ENCODE results near the gene GTF3C5.
A peak's percentile ranks its signal among the peaks of the same experiment; 100 is the strongest.

Gene GTF3C5

DNA sequence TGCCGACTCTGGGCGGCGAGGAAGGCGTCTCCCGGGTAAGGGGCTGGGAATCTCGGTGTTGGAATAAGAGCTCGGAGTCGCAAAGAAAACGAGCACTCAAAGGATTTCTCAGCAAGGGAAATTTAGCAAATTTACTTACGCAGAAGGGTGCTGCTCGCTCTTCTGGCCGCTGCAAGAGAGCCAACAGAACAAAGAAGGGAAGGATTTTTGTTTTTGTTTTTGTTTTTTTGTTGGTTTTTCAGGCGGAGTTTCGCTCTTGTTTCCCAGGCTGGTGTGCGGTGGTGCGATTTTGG, 279 bp downstream of the GTF3C5 start:
- no peak for DNase-seq (ENCODE audit: low read depth)

DNA sequence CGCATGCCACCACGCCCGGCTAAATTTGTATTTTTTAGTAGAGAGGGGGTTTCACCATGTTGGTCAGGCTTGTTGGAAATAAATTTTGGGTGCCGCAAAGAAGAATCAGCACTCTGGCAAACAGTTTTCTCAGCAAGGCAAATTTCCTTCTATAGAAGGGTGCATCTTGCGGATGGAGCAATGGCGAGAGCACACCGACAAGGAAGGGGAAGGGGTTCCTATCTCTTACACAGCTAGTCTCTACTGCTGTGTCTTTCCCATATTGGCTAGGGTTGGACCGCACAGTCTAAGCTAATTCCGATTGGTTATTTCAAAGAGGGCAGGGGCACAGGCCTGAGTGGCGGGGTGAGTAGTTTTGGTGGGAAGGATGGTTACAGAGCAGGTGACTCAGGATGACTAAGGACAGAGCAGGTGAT, 707 bp downstream of the GTF3C5 start:
- DNase-seq (ENCODE audit: low read depth), result no peak

DNA sequence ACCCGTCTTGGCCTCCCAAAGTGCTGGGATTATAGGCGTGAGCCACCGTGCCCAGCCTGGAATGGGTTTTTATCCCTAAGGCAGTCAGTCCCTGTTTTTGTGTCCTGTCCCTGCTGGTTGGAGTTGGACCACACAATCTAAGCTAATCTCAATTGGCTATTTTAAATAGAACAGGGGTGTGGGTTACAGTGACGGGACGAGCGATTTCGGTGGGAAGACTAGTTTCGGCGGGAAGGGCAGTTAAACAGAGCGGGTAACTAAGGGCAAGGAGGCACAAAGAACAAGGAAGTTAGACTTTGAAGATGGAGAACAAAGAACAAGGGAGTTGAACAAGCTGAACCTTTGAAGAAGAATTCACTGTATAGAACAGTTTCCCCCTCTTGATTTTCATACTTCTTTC, 1.4 kb downstream of the GTF3C5 start:
- DNase-seq (ENCODE audit: low read depth), result no peak

DNA sequence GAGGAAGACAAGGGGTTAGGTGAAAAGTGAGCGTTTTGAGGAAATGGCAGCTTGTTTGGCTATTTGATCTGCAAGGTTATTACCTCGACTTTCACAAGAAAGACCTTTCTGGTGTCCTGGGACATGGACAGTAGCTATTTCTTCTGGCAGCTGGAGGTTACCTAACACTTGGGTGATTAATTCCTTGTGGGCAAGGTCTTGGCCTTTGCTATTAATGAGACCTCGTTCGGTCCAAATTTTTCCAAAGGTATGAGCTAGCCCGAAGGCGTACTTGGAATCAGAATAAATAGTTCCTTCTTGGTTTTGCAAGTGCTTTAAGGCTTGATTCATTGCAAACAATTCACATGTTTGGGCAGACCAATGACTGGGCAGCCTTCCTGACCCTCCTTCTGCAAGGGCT, 4.9 kb downstream of the GTF3C5 start:
- DNase-seq (ENCODE audit: low read depth), result no peak

DNA sequence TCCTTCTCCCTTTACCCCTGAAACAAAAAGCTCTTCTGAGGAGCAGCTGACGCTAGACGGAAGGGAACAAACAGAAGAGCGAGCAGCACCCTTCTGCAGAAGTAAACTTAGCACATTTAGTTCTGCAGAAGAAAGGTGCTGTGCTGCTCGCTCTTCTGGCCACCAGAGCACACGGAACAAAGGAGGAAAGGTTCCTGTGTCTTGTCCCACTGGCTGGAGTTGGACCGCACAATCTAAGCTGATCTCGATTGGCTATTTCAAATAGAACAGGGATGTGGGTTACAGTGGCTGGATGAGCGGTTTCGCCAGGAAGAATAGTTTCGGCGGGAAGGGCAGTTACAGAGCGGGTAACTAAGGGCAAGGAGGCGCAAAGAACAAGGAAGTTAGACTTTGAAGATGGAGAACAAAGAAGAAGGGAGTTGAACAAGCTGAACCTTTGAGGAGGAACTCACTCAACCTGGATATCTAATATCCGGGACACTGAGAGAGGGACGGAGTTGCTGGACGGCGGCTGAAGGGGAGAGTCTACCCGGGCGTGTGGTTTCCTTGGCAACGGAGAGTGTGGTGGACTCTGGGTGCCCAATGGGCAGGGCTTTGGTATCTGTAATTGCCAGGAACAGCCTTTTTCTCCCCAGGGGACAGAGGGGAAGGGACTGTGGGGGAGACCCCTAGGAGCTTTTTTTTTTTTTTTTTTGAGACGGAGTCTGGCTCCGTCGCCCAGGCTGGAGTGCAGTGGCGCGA, 7.1 kb downstream of the GTF3C5 start:
- DNase-seq (ENCODE audit: low read depth), result no peak

DNA sequence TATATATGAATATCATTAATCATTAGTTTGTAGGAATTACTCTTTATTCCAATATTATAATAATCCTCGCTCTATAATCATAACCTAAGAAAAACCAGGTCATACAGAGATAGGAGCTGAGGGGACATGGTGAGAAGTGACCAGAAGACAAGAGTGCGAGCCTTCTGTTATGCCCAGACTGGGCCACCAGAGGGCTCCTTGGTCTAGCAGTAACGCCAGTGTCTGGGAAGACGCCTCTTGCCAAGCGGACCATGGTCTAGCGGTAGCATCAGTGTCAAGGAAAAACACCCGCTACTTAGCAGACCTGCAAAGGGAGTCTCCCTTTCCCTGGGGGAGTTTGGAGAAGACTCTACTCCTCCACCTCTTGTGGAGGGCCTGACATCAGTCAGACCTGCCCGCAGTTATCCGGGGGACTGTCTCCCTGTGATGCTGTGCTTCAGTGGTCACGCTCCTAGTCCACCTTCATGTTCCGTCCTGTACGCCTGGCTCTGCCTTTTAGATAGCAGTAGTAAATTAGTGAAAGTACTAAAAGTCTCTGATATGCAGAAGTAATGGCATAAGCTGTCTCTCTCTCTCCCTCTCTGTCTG, 10.2 kb downstream of the GTF3C5 start:
- peak; percentile 14 for DNase-seq (ENCODE audit: low read depth)

DNA sequence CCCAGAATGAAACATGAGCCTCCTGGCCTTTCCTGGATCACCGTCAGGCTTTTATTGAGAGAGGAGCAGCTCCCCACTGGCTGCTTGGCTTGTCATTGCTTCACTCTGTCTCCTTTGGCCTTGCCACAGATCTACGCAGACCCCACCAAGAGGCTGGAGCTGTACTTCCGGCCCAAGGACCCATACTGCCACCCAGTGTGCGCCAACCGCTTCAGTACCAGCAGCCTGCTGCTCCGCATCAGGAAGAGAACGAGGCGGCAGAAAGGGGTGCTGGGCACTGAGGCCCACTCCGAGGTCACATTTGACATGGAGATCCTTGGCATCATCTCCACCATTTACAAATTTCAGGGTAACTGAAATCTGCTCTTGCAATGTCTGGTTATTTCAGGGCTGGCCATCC, 11.2 kb downstream of the GTF3C5 start:
- DNase-seq (ENCODE audit: low read depth), result no peak

DNA sequence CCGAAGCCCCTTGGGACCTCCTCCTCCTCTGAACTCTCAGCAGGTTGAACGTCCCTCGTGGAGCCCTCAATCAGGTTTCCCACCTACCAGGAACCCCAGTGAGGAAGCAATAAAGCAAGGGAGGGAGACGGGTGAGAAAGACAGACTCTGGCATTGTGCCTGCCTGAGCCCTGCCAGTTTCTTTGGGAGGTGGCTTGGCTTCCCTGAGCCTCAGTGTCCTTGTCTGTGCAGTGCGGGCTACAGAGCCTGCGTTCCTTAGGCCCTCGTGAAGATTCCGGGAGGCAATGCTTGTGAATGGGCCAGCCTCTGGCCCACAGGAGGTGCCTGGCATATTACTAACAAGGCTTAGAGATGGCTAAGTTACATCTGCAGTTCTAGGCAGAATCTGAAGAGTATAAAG, 11.9 kb downstream of the GTF3C5 start:
- DNase-seq (ENCODE audit: low read depth), result no peak

DNA sequence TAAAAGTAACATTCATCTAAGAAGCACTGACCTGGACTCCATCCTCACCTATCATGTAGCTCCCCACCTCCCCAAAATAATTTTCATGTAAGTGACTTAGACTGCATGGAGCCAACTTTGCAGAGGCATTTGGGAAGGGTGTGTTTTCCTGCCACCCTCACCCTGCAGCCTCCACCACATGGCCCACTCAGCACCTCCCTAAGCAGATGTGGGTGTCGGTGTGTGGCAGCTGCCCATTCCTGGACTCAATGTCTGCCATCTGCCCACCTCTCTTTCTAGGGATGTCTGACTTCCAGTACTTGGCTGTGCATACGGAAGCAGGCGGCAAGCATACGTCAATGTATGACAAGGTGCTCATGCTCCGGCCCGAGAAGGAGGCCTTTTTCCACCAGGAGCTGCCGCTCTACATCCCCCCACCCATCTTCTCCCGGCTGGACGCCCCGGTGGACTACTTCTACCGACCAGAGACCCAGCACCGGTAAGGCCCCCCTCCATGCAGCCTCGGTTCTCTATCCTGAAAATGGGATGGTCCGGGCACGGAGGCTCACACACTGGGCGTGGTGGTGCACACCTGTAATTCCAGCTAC, 12.7 kb downstream of the GTF3C5 start:
- no peak for DNase-seq (ENCODE audit: low read depth)

DNA sequence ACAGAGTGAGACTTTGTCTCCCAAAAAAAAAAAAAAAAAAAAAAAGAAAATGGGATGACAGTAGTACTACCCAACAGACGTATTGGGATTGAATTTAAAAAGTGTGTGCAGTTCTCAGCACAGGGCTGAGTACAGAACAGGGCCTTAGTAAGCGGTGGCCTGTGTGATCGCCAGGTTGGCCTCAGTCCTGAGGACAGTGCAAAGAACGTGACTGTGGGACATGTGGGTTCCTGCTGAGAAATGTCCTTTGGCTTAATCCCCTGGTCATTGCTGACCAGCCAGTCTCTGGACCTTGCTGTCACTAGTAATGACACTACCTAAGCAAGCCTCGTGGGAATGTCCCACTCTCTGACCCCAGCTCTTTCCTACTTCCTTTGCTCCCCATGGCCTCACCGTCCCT, 13.3 kb downstream of the GTF3C5 start:
- DNase-seq (ENCODE audit: low read depth), result no peak

DNA sequence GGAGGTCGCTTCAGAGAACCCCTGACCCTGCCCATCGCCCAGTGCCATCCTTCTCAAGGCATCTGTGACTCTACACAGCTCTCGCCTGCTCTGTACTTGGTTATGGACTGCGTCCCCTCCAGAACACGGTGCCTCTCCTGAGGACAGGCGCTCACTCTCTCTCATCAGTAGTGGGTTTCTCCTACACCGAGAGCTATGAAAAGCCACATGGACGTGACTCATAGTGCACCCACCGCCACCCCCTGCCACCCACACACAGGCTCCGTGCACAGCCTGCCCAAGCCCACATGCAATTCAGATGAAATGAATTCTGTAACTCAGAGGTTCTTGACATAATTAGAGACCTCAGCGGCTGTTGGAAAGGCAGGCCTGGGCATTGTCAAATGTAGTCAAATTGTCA, 13.9 kb downstream of the GTF3C5 start:
- no peak for DNase-seq (ENCODE audit: low read depth)

DNA sequence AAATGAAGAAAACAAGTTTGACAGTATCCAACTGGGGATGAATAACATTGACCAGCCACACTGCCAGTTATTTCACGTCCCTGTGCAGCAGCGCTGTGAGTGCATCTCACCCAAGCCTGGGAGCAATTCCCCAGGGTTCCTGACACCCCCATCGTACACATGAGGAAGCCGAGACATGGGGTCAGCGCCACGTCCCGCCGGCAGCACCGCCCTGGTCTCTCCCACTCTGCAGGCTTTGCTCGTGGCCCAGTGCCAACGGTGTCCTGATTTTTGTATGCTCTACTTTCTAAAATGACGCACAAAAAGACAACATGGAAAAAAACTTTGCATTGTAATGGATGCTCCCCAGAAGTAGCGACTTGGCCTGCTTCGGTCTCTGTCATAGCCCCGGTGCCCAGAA, 14.3 kb downstream of the GTF3C5 start:
- DNase-seq (ENCODE audit: low read depth), result no peak

DNA sequence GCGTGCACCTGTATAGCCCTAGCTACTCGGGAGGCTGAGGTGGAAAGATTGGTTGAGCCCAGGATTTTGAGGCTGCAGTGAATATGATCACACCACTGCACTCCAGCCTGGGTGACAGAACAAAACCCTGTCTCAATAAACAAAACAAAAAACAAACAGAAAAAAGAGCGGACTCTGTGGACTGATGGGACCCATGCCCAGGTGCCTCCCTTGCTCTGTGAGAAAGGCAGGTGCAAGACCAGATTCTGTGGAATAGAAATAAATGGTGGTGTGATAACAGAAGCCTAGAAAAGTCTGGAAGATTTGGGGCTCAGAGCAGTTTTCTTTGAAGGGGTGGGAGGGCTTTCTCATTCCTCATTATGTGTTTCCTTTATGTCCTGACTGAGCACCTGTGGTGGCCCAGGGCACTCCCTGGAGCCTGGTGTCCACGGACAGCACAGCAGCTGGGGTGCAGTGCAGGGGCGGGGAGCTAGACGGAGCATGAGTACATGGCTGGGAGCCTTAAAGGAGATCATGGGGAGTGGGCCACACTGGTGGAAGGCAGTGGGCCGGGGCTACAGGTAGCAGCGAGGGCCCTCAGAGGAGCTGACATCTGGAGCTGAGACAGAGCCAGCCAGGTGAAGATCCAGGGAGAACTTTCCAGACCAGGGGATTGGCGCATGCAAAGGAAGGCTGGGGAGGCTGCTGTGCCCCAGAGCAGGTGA, 15.6 kb downstream of the GTF3C5 start:
- DNase-seq (ENCODE audit: low read depth), result no peak

DNA sequence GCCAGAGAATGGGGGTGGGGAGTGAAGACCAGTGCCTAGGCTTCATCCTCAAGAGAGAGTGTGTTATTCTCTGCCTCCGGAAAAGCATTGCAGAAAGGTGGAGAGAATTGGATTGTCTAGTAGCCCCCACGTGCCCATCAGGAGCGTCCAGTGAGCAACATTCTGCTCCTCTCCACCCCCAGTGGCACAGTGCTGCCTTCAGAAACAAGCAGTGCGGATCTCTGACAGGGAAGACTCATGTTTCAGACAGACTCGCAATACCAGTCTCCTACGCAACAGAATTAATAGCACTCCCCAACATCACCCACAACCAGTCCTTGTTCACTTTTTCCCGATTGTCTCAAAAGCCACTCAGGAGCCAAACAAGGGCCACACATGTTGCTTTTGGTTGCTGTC, 16.1 kb downstream of the GTF3C5 start:
- no peak for DNase-seq (ENCODE audit: low read depth)

DNA sequence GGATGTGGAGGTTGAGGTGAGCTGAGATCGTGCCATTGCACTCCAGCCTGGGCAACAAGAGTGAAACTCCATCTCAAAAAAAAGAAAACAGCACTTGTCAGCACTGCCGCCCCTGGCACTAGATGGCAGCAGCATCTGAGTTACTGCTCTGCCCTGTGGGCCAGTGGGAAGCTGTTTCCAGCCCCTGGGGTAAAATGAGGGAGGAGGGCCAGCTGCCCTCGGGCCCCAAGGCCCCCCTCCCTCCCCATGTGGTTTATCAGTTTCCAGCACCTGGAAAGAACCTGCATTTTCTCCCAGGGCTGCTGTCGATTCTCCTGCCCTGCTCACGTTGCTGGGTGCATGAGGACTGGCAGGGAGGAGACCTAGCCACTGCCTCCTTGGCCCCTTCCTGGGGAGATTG, 17.8 kb downstream of the GTF3C5 start:
- no peak for DNase-seq (ENCODE audit: low read depth)

DNA sequence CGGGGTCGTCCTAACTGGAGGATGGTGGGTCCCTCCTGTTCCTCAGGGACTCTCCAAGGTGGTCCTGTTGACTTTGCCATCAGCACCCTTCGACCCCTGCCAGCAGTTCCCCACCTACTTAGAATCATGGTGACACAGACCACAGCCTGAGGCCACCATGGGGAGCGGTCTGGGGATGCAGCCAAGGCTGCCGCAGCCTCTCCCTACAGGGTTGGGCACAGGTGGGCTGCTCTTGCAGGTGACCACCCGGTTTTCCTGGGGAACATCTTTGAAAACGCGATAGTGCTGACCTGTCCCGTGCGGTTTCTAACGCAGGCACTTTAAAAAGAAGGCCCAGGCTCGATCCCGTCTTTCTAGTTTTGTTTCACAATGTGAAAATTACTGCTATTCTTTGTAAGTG, 18.2 kb downstream of the GTF3C5 start:
- DNase-seq (ENCODE audit: low read depth), result no peak

DNA sequence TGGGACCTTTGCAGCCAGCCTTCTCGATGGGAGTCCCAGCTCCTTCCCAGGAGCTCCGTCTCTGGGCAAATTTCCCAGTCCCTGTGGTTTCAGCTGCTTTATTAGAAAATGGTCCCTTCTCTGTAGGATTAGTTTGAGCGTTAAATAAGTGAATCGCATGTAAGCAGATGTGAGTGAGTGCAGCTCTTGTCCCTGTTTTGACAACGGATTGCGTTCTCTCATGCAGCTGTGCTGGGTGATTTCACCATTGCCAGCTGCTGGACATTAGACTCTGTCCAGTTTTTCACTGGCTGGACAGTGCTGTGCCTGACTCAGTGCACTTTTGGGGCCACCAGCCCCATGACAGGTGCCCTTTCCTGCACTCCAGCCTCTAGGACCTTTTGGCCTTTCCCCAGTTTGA, 19.3 kb downstream of the GTF3C5 start:
- DNase-seq (ENCODE audit: low read depth), result no peak

DNA sequence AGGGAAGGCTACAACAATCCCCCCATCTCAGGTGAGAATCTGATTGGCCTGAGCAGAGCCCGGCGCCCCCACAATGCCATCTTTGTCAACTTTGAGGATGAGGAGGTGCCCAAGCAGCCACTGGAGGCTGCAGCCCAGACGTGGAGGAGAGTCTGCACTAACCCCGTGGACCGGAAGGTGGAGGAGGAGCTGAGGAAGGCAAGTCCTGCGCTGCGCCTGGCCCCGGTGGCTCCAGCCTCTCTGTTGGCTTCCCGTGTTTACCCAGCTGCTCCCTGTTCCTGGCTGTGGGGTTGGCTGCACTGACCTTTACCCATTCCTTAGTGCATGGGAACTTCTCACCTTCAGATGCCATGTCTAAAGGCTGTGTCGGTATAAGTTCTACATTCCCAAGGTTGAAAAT, 20.0 kb downstream of the GTF3C5 start:
- DNase-seq (ENCODE audit: low read depth), result no peak

DNA sequence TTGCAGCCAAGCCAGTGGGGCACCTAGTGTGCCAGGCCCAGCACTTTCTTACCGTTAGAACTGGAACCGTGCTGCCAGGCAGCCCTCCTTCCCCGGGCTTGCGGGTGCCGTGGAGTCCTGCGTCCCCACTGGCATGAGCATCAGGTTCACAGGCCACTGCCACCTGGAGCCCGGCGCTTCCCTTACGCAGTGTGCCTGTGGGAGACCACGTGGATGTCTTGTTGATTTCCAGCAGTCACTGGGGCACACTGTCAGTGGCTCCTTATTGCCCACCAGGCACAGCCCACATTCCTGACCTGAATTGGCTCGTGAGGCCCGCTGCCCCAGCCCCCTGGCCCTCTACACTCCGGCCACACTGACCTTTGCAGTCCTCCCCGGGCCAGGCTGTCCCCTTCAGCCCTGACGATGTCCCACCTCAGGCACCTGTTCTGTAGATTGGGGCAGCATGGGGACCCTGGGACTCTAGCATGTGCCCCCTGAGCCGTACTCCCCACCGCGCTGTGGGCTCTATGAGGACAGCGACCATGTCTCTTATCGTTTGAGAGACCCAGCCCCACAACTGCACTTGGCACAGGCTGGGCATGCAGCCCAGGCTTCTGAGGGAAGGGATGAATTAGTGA, 20.6 kb downstream of the GTF3C5 start:
- no peak for DNase-seq (ENCODE audit: low read depth)

DNA sequence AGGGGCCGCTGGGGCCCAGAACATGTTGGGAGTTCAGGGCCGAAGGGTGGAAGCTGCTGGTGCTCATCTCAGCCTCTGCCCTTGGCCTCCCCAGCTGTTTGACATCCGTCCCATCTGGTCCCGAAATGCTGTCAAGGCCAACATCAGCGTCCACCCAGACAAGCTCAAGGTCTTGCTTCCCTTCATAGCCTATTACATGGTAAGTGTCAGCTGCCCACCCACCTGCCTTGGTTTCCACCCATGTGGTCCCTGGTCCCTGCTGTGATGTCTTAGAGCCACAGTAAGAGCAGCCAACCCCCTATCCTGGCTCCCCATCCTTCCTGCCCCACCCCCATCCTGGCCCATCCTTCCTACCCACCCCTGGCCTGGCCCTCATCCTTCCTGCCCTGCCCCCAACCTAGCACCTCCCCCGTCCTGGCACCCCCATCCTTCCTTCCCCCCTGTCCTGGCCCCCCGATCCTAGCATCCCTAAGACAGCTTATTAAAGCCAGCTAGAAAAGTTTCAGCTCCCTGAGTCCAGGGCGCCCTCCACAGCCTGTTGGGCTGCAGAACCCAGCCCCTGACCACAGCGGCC, 21.3 kb downstream of the GTF3C5 start:
- no peak for DNase-seq (ENCODE audit: low read depth)

DNA sequence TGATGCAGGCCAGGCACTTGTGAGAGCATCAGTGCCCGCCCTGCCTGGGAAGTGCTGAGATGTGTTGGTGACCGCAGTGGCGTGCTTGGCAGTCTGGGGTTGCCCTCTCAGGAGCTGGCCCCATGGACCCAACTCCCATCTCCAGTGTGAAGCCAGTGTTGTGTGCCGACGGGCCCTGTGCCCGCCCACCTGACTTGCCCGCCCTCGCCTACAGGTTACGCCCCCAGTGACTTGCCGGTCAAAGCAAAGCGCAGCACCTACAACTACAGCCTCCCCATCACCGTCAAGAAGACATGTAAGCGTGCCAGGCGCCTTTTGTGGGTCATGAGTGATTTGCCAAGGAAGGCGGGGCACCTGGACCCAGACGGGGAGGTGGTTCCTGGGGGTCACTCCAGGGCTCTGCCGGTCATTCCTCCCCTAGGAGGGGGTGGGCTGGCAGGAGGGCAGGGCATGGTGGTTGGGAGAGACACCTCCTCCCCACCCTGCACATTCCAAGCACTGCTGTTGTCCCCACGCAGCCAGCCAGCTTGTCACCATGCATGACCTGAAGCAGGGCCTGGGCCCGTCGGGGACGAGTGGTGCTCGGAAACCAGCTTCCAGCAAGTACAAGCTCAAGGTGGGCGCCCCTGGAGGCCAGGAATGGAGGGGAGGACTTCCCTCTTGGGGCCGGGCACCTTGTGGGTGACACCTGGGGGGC, 23.5 kb downstream of the GTF3C5 start:
- no peak for DNase-seq (ENCODE audit: low read depth)

DNA sequence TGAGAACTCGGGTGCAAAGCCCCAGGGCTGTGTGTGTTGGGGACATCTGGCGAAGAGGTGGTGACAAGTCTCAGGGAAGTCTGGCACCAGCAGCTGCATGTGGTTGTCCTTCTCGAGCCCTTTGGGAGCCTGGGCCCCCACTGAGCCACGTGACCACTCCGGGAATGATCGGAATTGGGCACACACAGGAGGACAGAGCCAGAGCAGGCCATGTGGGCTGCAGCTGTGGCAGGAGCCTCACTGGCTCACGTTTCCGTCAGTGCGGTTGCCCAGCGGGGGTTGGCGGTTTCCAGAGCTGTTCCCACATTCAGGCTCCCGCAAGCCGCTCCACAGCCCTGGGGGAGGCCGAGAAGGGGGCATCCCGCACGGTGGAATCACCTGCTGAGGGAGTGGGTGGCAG, 24.2 kb downstream of the GTF3C5 start:
- no peak for DNase-seq (ENCODE audit: low read depth)

Measured in activated T-cell treated with anti-CD3 and anti-CD28 coated beads for 1 hour (primary cell).